Astrocyte (in vitro differentiated cells and primary cell): ENCODE measurements around the gene CCDC90B. TPM values are rescaled to one million over a fixed set of nuclear protein-coding genes. Genes with fewer than 3 reads are reported as not detected.

Experiments
- DNase-seq: peaks from one replicate; pipeline ENCODE4 v3.0.0-alpha.2; 2010; ENCODE audit warnings: low read depth
- FAIRE-seq: peaks from 2 replicates; lab custom pipeline; 2011; peaks lifted over from hg19 to GRCh38; lab: Jason Lieb, UNC
- H2AFZ ChIP-seq: 2 replicates; pipeline ENCODE4 v1.6.0; 2012; ENCODE audit warnings: low read depth, low read length, inconsistent platforms
- H3K27ac ChIP-seq: 2 replicates; pipeline ENCODE4 v1.5.1; 2011; ENCODE audit warnings: low read depth, low read length, inconsistent platforms
- H3K27me3 ChIP-seq: 2 replicates; pipeline ENCODE4 v1.6.0; 2011; ENCODE audit warnings: low read length, inconsistent platforms; ENCODE audit not compliant: insufficient read depth
- H3K36me3 ChIP-seq: 2 replicates; pipeline ENCODE4 v1.5.1; 2011; ENCODE audit warnings: low read length, inconsistent platforms; ENCODE audit not compliant: insufficient read depth
- H3K4me1 ChIP-seq: 2 replicates; pipeline ENCODE4 v1.5.1; 2011; ENCODE audit warnings: low read length, inconsistent platforms; ENCODE audit not compliant: insufficient read depth
- H3K4me2 ChIP-seq: 2 replicates; pipeline ENCODE4 v1.6.0; 2012; ENCODE audit warnings: low read length, inconsistent platforms
- H3K4me3 ChIP-seq: 2 replicates; pipeline ENCODE4 v1.5.1; 2011; ENCODE audit warnings: low read depth, mild to moderate bottlenecking, low read length, inconsistent platforms; ENCODE audit not compliant: insufficient read depth
- H3K79me2 ChIP-seq: 2 replicates; pipeline ENCODE4 v1.6.0; 2012; ENCODE audit warnings: mild to moderate bottlenecking, low read length, inconsistent platforms; ENCODE audit not compliant: insufficient read depth
- H3K9ac ChIP-seq: 2 replicates; pipeline ENCODE4 v1.6.0; 2012; ENCODE audit warnings: mild to moderate bottlenecking, low read length, inconsistent platforms
- H3K9me3 ChIP-seq: 2 replicates; pipeline ENCODE4 v1.5.1; 2012; ENCODE audit warnings: low read depth, mild to moderate bottlenecking, low read length, inconsistent platforms; ENCODE audit not compliant: insufficient read depth
- H4K20me1 ChIP-seq: 2 replicates; pipeline ENCODE4 v1.6.0; 2012; ENCODE audit warnings: low read length, inconsistent platforms; ENCODE audit not compliant: insufficient read depth
- H3K27ac Mint-ChIP-seq: one replicate; pipeline ENCODE4 v1.8.0; 2021; ENCODE audit warnings: mild to moderate bottlenecking, mixed read lengths; ENCODE audit not compliant: unreplicated experiment
- H3K27me3 Mint-ChIP-seq: one replicate; pipeline ENCODE4 v1.8.0; 2021; ENCODE audit warnings: low read depth, mixed read lengths; ENCODE audit not compliant: unreplicated experiment
- H3K36me3 Mint-ChIP-seq: one replicate; pipeline ENCODE4 v1.8.0; 2021; ENCODE audit warnings: low read depth, mixed read lengths; ENCODE audit not compliant: unreplicated experiment
- H3K4me1 Mint-ChIP-seq: one replicate; pipeline ENCODE4 v1.8.0; 2021; ENCODE audit warnings: low read depth, mixed read lengths; ENCODE audit not compliant: unreplicated experiment
- H3K4me3 Mint-ChIP-seq: one replicate; pipeline ENCODE4 v1.8.0; 2021; ENCODE audit warnings: mild to moderate bottlenecking, moderate library complexity, mixed read lengths; ENCODE audit not compliant: unreplicated experiment
- H3K9me3 Mint-ChIP-seq: one replicate; pipeline ENCODE4 v1.8.0; 2021; ENCODE audit warnings: mild to moderate bottlenecking, mixed read lengths; ENCODE audit not compliant: unreplicated experiment
- CTCF ChIP-seq: IDR thresholded peaks from 2 replicates; pipeline ENCODE4 v1.5.1; 2011; ENCODE audit warnings: low read depth, mild to moderate bottlenecking, inconsistent platforms, low read length, moderate library complexity; ENCODE audit not compliant: insufficient read depth
- EZH2 ChIP-seq: IDR thresholded peaks from 2 replicates; pipeline ENCODE4 v1.6.1; 2012; ENCODE audit warnings: mild to moderate bottlenecking, low read length, inconsistent platforms; ENCODE audit not compliant: insufficient read depth
- total RNA-seq: library from RNA; stranded (reverse); gene quantifications from 2 replicates; pipeline ENCODE4 v1.2.1, GENCODE V29; 2021

The CCDC90B gene
- total RNA-seq, 1 donor from 2014 or later: 67.5 TPM

GRCh38 chr11:83222499-83222898, 63.7 kb downstream of the CCDC90B start:
- Histone ChIP-seq H4K20me1 (no peaks in the 10 kb centered on the region), H2AFZ (no peak overlapping the region), H3K4me1 (no peaks in the 10 kb centered on the region), H3K27ac (no peak overlapping the region), H3K4me2 (no peak overlapping the region), H3K9ac (no peak overlapping the region), H3K79me2 (no peaks in the 10 kb centered on the region), H3K27me3 (no peaks in the 10 kb centered on the region), H3K9me3 (no peaks in the 10 kb centered on the region), H3K36me3 (no peaks in the 10 kb centered on the region), H3K4me3 (no peak overlapping the region)
- Mint-ChIP-seq H3K36me3 (no peaks in the 10 kb centered on the region), H3K9me3 (no peaks in the 10 kb centered on the region), H3K4me1 (peaks cover 2% of the 10 kb centered on the region), H3K27me3 (no peaks in the 10 kb centered on the region), H3K27ac (no peak overlapping the region), H3K4me3 (no peak overlapping the region)
- DNase-seq (peak; percentile 25), FAIRE-seq (no peak)
- TF ChIP-seq EZH2 (no peak), CTCF (no peak)

GRCh38 chr11:83221694-83222093, 64.5 kb downstream of the CCDC90B start:
- no peaks in the 10 kb centered on the region for H3K9me3 ChIP-seq
- no peak overlapping the region for H3K4me2 ChIP-seq
- Mint-ChIP-seq H3K36me3 (no peaks in the 10 kb centered on the region), H3K27me3 (no peaks in the 10 kb centered on the region), H3K4me1 (peaks cover 2% of the 10 kb centered on the region), H3K4me3 (no peak overlapping the region), H3K9me3 (no peaks in the 10 kb centered on the region), H3K27ac (no peak overlapping the region)
- no peaks in the 10 kb centered on the region for H3K36me3 ChIP-seq
- H3K27ac ChIP-seq: no peak overlapping the region
- H3K4me3 ChIP-seq: no peak overlapping the region
- no peak for DNase-seq
- no peak overlapping the region for H3K9ac ChIP-seq
- no peak for FAIRE-seq
- H3K27me3 ChIP-seq: no peaks in the 10 kb centered on the region
- H3K4me1 ChIP-seq: no peaks in the 10 kb centered on the region
- TF ChIP-seq CTCF (no peak), EZH2 (no peak)
- no peaks in the 10 kb centered on the region for H3K79me2 ChIP-seq
- no peaks in the 10 kb centered on the region for H4K20me1 ChIP-seq
- no peak overlapping the region for H2AFZ ChIP-seq

GRCh38 chr11:83220260-83220659, 65.9 kb downstream of the CCDC90B start:
- Histone ChIP-seq H3K27me3 (no peaks in the 10 kb centered on the region), H3K36me3 (no peaks in the 10 kb centered on the region), H4K20me1 (no peaks in the 10 kb centered on the region), H3K9ac (no peak overlapping the region), H3K27ac (no peak overlapping the region), H3K4me1 (no peaks in the 10 kb centered on the region), H2AFZ (no peak overlapping the region), H3K4me2 (peak overlapping the region; percentile 58), H3K4me3 (no peak overlapping the region), H3K79me2 (no peaks in the 10 kb centered on the region), H3K9me3 (no peaks in the 10 kb centered on the region)
- Mint-ChIP-seq H3K9me3 (no peaks in the 10 kb centered on the region), H3K36me3 (no peaks in the 10 kb centered on the region), H3K27ac (no peak overlapping the region), H3K27me3 (no peaks in the 10 kb centered on the region), H3K4me3 (no peak overlapping the region), H3K4me1 (peaks cover 2% of the 10 kb centered on the region)
- DNase-seq (peak; percentile 16), FAIRE-seq (no peak)
- TF ChIP-seq EZH2 (no peak), CTCF (no peak)
